ENCODE results near the gene HAPSTR1.

GRCh38 chr16:9046667-9047055, 44.8 kb upstream of the HAPSTR1 start:
- TF ChIP-seq REST (tag by site-specific recombination; IDR thresholded peaks at IDR 0.05) (no peak), CTCF (tag by site-specific recombination; IDR thresholded peaks at IDR 0.05) (no peak), MZF1 (tag by site-specific recombination; IDR thresholded peaks at IDR 0.05; ENCODE audit: borderline replicate concordance) (no peak), ZNF664 (tag by site-specific recombination; IDR thresholded peaks at IDR 0.05) (no peak), BCL11A (tag by site-specific recombination; IDR thresholded peaks at IDR 0.05; ENCODE audit: low read depth) (no peak), ZNF10 (tag by site-specific recombination; IDR thresholded peaks at IDR 0.05) (no peak)

Measured in HEK293 (cell line).